ENCODE data around the gene FER.

GRCh38 chr5:109062664-109063063 lies 315.0 kb downstream of the FER start:
- TF ChIP-seq CTCF (IDR thresholded peaks at IDR 0.05) (no peak), POLR2AphosphoS5 (IDR thresholded peaks at IDR 0.05; ENCODE audit: insufficient read depth in 1 of 2, low read depth in 1 of 2) (no peak)
